SU-DHL-6 (cell line): ENCODE data around the gene SNX25.

ENCODE experiments used
- EZH2phosphoT487 ChIP-seq: fragments of 200-600 bp; sonication (generic), shearing (Covaris generic); conservative IDR thresholded peaks from 2 replicates; pipeline ENCODE4 v1.6.1; 2018; ENCODE audit warnings: mild to moderate bottlenecking, antibody characterized with exemption, low read length, moderate library complexity, mixed read lengths
- TF ChIP-seq, protein P1 (sequence below): fragments of 200-600 bp; sonication (generic); IDR thresholded peaks from one replicate; pipeline ENCODE4 v1.5.1; 2017; ENCODE audit warnings: antibody characterized with exemption, mild to moderate bottlenecking, low read length, moderate library complexity; ENCODE audit not compliant: insufficient read depth, poor library complexity, severe bottlenecking

DNA sequence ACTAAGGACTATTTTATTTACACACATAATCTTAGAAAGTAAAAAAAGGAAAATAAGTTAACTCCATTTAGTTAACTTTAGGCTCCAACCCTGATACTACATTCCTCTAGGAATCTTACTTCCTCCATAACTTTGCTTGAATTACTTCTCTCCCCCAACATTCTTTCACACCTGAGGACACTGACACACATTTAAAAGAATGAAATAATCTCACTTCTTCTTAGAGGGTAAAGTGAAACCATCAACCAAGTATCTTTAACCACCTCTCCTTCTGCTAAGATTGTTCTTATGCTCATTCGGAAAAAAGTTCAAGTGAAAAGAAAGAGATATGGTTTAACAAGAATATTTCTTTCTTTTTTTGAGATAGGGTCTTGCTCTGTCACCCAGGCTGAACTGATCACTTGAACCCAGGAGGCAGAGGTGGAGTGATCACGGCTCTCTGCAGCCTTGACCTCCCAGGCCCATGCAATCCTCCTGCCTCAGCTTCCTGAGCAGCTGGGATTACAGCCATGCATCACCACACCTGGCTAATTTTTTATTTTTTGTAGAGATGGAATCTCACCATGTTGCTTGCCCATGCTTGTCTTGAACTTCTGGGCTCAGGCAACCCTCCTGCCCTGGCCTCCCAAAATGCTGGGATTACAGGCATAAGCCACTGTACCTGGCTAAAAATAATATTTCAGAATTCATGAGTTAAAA is 37.9 kb upstream of the SNX25 start:
- TF ChIP-seq, protein P1, sequence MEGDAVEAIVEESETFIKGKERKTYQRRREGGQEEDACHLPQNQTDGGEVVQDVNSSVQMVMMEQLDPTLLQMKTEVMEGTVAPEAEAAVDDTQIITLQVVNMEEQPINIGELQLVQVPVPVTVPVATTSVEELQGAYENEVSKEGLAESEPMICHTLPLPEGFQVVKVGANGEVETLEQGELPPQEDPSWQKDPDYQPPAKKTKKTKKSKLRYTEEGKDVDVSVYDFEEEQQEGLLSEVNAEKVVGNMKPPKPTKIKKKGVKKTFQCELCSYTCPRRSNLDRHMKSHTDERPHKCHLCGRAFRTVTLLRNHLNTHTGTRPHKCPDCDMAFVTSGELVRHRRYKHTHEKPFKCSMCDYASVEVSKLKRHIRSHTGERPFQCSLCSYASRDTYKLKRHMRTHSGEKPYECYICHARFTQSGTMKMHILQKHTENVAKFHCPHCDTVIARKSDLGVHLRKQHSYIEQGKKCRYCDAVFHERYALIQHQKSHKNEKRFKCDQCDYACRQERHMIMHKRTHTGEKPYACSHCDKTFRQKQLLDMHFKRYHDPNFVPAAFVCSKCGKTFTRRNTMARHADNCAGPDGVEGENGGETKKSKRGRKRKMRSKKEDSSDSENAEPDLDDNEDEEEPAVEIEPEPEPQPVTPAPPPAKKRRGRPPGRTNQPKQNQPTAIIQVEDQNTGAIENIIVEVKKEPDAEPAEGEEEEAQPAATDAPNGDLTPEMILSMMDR: no peak
- TF ChIP-seq EZH2phosphoT487: no peak
